Fibroblast of gingiva (primary cell): ENCODE measurements around the gene WSCD1.
A peak's percentile ranks its signal among the peaks of the same experiment; 100 is the strongest.

Experiments used
- DNase-seq: peaks from one replicate; pipeline ENCODE4 v3.0.0-alpha.2; 2011; ENCODE audit warnings: low read depth

WSCD1 gene

DNA sequence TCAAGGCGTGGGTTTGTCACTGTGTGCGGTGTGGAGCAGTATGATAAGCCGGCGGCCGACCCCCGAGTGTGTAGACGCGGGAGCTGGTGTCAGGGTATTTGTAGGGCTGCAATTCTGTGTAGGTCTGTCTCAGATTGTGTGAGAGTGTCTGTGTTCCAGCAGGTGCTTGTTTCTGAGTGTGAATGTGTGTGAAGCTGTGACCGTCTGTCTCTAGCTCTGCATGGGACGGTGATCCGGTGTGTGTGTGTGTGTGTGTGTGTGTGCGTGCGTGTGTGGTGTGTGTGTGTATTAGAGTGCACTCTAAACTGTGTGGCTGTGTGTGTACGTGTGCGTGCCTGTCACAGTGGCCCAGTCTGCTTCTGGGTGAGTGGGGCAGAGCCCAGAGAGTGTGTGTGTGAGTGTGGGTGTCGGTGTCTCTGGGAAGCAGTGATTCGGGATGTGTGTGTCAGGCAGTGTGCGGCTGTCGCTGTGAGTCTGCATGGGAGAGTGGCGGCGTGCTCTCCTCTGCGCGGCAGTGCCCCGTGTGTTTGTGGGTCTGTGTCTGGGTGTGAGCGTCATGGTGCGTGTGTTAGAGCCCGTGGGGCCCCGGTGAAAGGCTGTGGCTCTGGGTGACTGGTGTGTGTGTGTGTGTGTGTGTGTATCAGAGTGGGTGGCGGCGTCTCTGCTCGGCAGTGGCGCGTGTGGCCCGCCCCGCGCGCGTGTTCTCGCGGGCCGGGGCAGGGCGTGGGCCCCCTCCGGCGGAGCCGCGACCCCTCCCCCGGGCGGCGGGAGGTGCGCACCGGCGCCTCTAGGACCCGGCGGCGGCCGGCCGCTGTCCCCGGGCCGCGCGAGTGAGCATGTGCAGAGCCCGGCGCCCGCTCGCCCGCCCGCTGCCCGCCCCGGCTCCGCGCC lies at the start of gene WSCD1:
WSCD1 (plus strand) TSS at position 841 of the 891 bp plus-strand sequence. CDS start 10,280 bp downstream, outside the sequence.
- DNase-seq, result no peak

- peak; percentile 69 for DNase-seq
Measured at GRCh38 chr17:6021011-6021400, 49.2 kb upstream of the WSCD1 start.

DNA sequence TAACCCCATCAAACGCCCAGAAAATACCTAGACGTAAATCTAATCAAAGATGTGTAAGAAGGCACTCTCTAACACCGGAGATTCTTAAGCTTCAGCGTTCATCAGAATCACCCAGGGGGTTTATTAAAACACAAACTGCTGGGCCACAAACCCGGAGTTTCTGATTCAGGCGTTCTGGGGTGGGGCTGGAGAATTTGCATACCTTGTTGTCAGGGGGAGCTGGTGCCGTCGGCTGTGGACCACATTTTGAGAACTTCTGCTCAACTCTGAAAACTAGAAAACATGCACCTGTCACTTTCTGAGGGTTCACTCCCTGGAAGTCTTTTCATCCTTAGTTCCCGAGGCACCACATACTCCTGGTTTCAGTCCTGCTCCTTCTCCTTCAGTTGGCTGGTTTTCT lies 48.6 kb upstream of the WSCD1 start:
- DNase-seq, result no peak

DNA sequence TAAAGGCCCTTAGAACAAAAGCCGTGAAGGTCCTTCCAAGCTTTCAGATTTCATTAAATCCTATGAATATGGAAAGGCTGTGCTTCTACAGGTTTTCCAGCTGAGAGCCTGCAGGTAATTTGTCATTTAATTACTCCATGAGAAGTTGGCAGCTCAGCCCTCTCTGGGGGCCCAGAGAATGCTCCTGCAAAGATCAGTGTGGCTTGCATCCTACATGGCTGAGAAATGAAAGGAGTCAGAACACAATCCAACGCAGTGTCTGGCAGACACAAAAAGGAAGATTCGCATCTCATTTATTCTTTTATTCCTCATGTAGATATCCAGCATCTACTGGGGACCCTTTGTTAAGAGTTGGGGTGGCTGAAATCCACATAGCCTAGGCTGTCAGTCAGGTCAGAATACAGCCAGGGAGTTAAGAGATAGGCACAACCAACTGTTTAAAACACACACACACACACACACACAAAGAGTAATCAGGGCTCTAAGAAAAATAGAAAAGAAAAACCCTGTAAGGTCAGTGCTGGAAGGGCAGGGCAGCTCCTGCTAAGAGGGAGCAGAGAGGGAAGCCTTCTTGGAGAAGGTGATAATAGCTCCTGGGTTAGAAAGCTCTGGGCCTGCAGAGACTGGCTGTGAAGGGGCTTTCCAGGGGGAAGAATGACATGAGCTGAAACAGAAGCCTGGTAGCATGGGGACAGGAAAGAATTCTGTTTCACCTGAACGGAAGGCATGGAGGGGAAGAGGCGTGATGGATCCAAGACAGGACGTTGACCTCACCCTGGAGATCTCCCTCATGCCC lies 46.9 kb upstream of the WSCD1 start:
- DNase-seq, result no peak

- DNase-seq, result no peak
Measured at GRCh38 chr17:6024576-6024975, 45.6 kb upstream of the WSCD1 start.

DNA sequence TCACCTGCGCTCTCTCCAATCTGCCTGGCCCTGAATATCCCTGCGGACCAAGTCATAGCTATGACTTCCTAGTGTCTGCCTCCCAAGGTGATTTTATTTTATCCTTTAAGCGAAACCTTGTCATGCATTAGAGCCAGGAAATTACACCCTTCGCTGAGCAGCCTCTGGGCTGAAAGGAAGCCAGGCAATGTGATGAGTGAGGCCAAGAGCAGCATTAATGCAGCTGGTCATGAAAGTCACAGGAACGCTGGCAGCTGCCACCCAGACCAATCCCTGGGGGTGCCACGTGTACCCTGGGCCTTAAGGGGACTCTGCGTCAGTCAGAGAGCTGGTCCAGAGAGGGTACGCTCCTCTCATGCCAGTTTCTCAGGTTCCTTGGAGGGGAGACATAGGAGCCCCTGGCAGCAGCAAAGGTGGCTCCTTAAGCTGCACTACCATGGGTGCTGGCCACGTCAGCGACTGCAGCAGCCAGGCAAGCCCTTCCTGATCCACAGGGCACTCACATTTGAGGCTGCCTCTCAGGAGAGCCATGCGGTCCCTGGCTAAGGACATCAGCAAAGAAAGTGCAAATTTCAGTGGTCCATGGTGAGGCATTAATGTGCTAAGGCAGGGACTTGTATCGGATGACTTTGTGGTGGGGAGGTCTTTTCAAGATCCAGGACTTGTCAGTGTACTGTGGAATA lies 42.7 kb upstream of the WSCD1 start:
- no peak for DNase-seq

GRCh38 chr17:6028294-6028693 lies 41.9 kb upstream of the WSCD1 start:
- DNase-seq, result no peak

DNA sequence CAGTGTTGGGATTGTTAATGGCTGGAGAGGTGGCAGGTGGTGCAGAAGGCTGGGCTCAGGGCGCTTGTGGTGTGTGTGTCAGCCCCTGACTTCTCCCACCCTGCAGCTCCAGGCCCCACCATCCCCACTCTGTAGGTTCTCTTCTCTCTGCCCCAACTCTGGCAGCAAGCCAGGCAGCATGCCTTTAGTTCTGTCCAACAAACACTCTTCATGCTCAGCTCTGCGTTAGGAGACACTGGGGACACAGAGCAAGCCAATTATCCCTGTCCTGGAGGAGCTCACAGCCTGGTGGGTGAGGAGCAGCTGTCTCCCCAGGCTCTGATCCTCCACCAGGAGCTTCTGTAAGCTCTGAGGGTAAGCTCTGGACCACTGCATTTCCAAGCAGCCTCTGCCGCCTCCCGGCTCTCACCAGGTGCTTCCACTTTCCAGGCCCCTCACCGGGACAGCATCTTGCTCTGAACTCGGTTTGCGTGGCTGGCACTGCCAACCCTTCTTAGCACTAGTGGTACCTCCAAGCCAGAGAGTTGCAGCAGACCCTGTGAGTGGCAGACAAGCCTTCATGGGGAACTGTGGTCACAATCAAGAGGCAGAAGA lies 34.3 kb upstream of the WSCD1 start:
- DNase-seq, result no peak

- DNase-seq, result no peak
Measured at GRCh38 chr17:6040504-6040903, 29.7 kb upstream of the WSCD1 start.

DNA sequence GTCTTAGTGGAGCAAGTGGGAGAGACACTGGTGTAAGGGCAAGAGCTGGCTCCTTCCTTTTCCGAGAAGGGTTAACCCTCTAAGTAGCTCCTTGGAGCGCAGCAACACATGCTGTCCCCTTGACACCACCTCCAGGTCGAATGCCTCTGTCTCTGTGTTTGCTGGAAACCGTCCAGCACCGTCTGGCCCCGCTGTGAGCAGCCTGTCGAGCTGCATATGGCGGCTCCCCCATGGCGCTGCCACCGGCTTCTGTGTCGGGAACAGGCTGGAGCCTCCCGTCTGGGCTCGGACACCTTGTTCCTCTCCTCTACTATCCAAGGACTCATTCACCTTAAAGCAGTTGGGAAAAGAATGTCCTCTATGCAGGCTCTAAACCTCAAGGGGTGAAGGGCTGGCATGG lies 28.9 kb upstream of the WSCD1 start:
- DNase-seq, result no peak

- DNase-seq, result peak; percentile 51
Measured at GRCh38 chr17:6043405-6043804, 26.8 kb upstream of the WSCD1 start.

GRCh38 chr17:6044261-6044660 lies 25.9 kb upstream of the WSCD1 start:
- DNase-seq, result no peak

DNA sequence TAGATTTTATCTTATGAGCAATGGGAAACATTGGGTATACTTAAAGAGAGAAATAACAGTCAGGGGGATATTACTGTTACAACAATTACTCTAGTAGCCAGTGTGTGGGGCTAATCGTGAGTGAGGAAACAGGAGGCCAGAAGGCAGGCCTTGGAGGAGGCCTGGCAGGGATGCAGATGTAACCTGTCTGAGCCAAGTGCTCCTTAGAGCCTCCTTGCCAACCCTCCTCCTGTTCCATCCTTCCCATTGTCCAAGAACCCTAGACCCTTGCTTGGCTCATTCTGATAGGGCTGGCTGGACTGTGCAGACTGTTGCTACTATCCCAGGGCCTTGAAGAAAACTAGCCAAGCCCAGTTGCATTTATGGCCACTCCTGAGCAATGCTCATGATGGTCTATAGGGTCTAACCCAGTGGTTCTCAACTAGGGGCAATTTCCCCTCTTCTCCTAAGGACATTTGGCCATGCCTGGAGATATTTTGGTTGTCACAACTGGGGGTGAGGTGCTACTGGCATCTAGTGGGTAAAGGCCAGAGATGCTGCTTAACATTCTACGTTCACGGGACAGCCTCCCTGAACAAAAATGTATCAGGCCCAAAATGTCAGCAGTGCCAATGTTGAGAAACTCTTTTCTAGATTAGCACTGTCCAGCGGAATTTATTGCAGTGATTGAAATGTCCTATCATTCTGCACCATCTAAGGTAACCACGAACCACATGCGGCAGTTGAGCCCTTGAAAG lies 24.4 kb upstream of the WSCD1 start:
- no peak for DNase-seq

- DNase-seq, result no peak
Measured at GRCh38 chr17:6046431-6046830, 23.7 kb upstream of the WSCD1 start.

- no peak for DNase-seq
Measured at GRCh38 chr17:6046931-6047330, 23.2 kb upstream of the WSCD1 start.

DNA sequence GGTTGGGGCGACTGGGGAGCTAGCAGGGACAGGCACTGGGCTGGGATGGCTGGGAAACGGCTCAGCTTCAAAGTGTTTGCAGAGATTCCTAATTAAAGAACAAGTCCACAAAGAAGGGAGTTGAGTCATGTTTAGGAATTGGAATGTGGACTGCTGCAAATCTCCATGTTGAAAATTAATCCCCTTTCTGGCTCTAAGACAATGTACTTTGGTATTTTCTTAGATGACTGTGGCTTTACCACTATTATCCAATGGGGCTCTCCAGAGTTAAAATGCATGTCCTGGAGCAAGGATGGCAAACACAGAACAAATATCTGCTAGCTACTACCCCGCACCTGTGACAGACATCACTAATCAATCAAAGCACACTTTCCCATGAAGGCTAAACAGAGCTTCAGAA lies 22.2 kb upstream of the WSCD1 start:
- peak; percentile 50 for DNase-seq

DNA sequence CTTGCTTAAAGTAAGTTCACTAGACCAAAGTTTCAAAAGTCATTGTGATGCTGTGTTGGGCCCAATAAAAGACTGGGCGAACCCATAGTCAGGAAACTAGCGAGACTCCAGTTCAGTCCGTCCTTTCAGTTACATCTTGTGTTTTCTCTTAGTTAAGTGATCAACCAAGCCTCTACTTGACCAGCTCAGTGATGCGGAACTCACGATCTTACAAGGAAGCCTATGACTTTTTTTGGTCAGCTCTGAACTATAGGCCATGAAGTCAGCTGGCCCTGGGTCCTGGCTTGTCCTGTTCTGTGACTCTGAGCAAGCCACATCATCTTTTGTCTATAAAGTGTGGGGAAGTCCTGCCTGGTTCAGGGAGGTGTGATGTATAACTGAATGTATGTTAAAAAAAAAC lies 21.7 kb upstream of the WSCD1 start:
- no peak for DNase-seq

DNA sequence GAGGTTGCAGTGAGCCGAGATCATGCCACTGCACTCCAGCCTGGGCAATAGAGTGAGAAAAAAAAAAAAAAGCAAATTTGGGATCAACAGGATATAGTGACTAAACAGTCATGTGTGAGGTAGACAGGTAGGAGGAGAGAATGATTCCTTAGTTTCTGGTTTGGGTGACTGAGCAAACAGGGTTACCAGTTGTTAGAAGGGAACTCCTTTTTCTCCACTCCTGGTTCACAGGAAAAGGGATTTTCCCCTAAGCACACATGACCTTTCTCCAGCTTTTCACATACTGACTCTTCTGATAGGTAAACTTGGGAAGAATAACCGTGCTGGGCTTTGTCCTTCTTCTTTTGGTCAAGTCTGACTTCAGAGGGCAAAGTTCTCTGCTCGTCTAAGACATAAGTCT lies 17.3 kb upstream of the WSCD1 start:
- DNase-seq, result no peak

DNA sequence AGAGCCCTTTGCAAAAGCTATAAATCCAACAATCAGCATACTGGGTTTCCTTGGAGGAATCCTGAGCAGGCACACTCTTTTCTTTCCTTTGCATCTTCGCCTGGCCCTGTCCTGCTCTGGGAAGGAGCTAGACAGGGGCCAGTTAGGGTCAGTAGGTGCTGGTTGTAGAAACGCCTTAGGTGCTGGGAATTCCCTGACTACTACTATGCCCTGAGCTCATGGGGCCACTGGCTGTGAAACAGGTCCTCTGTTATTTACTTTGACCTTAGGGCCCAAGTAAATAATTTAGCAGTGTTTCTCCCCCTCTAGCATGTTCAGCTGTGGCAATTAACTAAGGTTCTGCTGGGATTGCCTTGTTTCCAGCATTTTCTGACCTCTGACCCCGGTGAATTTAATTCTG lies 15.8 kb upstream of the WSCD1 start:
- DNase-seq, result no peak

GRCh38 chr17:6056104-6056503 lies 14.1 kb upstream of the WSCD1 start:
- DNase-seq, result no peak

DNA sequence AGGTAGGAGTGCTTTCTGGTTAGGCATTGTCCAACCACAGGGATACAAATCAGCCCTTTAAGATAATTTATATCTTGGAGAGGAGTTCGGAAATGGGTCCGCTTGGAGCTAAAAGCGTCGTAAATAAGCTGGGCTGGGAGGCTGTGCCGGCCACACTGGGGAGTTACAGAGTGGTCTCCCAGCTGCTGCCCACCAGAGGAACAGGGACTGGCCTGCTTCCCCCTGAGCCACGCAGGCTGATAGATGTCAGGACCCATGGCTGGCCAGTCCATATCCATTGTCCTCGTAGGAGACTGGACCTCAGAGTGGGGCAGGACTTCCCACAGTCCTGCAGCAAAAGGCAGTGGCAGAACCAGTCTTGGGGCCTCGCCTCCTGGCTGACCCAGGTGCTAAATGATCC lies 12.6 kb upstream of the WSCD1 start:
- no peak for DNase-seq

GRCh38 chr17:6059406-6059805 lies 10.8 kb upstream of the WSCD1 start:
- DNase-seq, result no peak
